Endothelial cell (in vitro differentiated cells): ENCODE results near the gene PAWR. TPM values are rescaled to one million over a fixed set of nuclear protein-coding genes. Genes with fewer than 3 reads are reported as not detected.

Experiments
- DNase-seq: peaks from one replicate; pipeline ENCODE4 v3.0.0; 2021; ENCODE audit warnings: low spot score
- H3K27ac Mint-ChIP-seq: one replicate; pipeline ENCODE4 v1.8.0; 2021; ENCODE audit warnings: mixed read lengths, inconsistent platforms; ENCODE audit not compliant: unreplicated experiment
- H3K27me3 Mint-ChIP-seq: one replicate; pipeline ENCODE4 v1.8.0; 2021; ENCODE audit warnings: mild to moderate bottlenecking, moderate library complexity, mixed read lengths, inconsistent platforms; ENCODE audit not compliant: unreplicated experiment
- H3K36me3 Mint-ChIP-seq: one replicate; pipeline ENCODE4 v1.8.0; 2021; ENCODE audit warnings: mild to moderate bottlenecking, low read depth, mixed read lengths, inconsistent platforms; ENCODE audit not compliant: unreplicated experiment
- H3K4me1 Mint-ChIP-seq: one replicate; pipeline ENCODE4 v1.8.0; 2021; ENCODE audit warnings: mild to moderate bottlenecking, mixed read lengths, inconsistent platforms; ENCODE audit not compliant: unreplicated experiment
- H3K4me3 Mint-ChIP-seq: one replicate; pipeline ENCODE4 v1.8.0; 2021; ENCODE audit warnings: mild to moderate bottlenecking, mixed read lengths, inconsistent platforms; ENCODE audit not compliant: unreplicated experiment
- H3K9me3 Mint-ChIP-seq: one replicate; pipeline ENCODE4 v1.8.0; 2021; ENCODE audit warnings: mixed read lengths, inconsistent platforms; ENCODE audit not compliant: unreplicated experiment
- CTCF ChIP-seq: fragments of 200-600 bp; sonication (generic); IDR thresholded peaks from one replicate; pipeline ENCODE4 v1.5.0; 2021; ENCODE audit warnings: antibody characterized with exemption; ENCODE audit not compliant: unreplicated experiment
- total RNA-seq: library from RNA; stranded (reverse); fragmentation: NEBNext Ultra II Directional; extraction: Animal tissue kit (Norgen Biotek cat#: 25700); gene quantifications from one replicate; pipeline ENCODE4 v1.2.1, GENCODE V29; 2021; ENCODE audit not compliant: unreplicated experiment

PAWR gene
- total RNA-seq, 1 donor from 2014 or later, result 92.3 TPM

- Mint-ChIP-seq H3K36me3 (peaks cover under 1% of the 10 kb centered on the region), H3K27me3 (no peaks in the 10 kb centered on the region), H3K4me1 (peaks cover 11% of the 10 kb centered on the region), H3K4me3 (no peak overlapping the region), H3K9me3 (no peaks in the 10 kb centered on the region), H3K27ac (no peak overlapping the region)
- TF ChIP-seq CTCF, result no peak
- DNase-seq, result no peak
Observed at GRCh38 chr12:79662046-79662811, 28.5 kb downstream of the PAWR start.

- Mint-ChIP-seq H3K27ac (no peak overlapping the region), H3K9me3 (no peaks in the 10 kb centered on the region), H3K36me3 (peaks cover 7% of the 10 kb centered on the region), H3K27me3 (no peaks in the 10 kb centered on the region), H3K4me3 (no peak overlapping the region), H3K4me1 (peaks cover 11% of the 10 kb centered on the region)
- TF ChIP-seq CTCF, result no peak
- no peak for DNase-seq
Observed at GRCh38 chr12:79661629-79662028, 29.1 kb downstream of the PAWR start.

- DNase-seq, result no peak
- no peak overlapping the region for H3K4me3 Mint-ChIP-seq
- peaks cover 15% of the 10 kb centered on the region for H3K36me3 Mint-ChIP-seq
- no peaks in the 10 kb centered on the region for H3K9me3 Mint-ChIP-seq
- no peak for TF ChIP-seq CTCF
- peaks cover 11% of the 10 kb centered on the region for H3K4me1 Mint-ChIP-seq
- peaks cover 2% of the 10 kb centered on the region for H3K27me3 Mint-ChIP-seq
- peak overlapping the region; percentile 36 for H3K27ac Mint-ChIP-seq
Observed at GRCh38 chr12:79659961-79660431, 30.8 kb downstream of the PAWR start.

- no peak overlapping the region for H3K27ac Mint-ChIP-seq
- TF ChIP-seq CTCF, result no peak
- H3K4me1 Mint-ChIP-seq, result peaks cover 11% of the 10 kb centered on the region
- H3K36me3 Mint-ChIP-seq, result peaks cover 15% of the 10 kb centered on the region
- H3K4me3 Mint-ChIP-seq, result no peak overlapping the region
- H3K9me3 Mint-ChIP-seq, result no peaks in the 10 kb centered on the region
- DNase-seq, result no peak
- peaks cover 2% of the 10 kb centered on the region for H3K27me3 Mint-ChIP-seq
Observed at GRCh38 chr12:79658221-79658620, 32.5 kb downstream of the PAWR start.

- Mint-ChIP-seq H3K27ac (no peak overlapping the region), H3K36me3 (peaks cover 15% of the 10 kb centered on the region), H3K9me3 (no peaks in the 10 kb centered on the region), H3K4me3 (no peak overlapping the region), H3K4me1 (peaks cover 8% of the 10 kb centered on the region), H3K27me3 (peaks cover 2% of the 10 kb centered on the region)
- no peak for TF ChIP-seq CTCF
- DNase-seq, result no peak
Observed at GRCh38 chr12:79657136-79657535, 33.6 kb downstream of the PAWR start.
